SK-N-SH (cell line): ENCODE measurements around the gene ACTRT3.

Source experiments
- CTCF ChIP-seq: fragments of 200-600 bp; sonication (generic); IDR thresholded peaks from 2 replicates; pipeline ENCODE4 v1.6.1; 2017; ENCODE audit warnings: antibody characterized with exemption, mild to moderate bottlenecking, moderate library complexity
- FOXM1 ChIP-seq: IDR thresholded peaks from 2 replicates; pipeline ENCODE4 v1.4.0; 2012; ENCODE audit warnings: low read depth, mild to moderate bottlenecking
- IRF3 ChIP-seq: fragments of 150-350 bp; IDR thresholded peaks from 2 replicates; pipeline ENCODE4 v1.6.1; 2016; ENCODE audit warnings: mild to moderate bottlenecking, low read depth, low read length
- NFIC ChIP-seq: IDR thresholded peaks from 2 replicates; pipeline ENCODE4 v1.4.0; 2012; ENCODE audit warnings: borderline replicate concordance
- RAD21 ChIP-seq: IDR thresholded peaks from 2 replicates; pipeline ENCODE4 v1.6.1; 2012; ENCODE audit warnings: mild to moderate bottlenecking, low read length
- RCOR1 ChIP-seq: fragments of 150-350 bp; IDR thresholded peaks from 2 replicates; pipeline ENCODE4 v1.6.1; 2017; ENCODE audit warnings: antibody characterized with exemption, low read length
- SIN3A ChIP-seq: IDR thresholded peaks from 2 replicates; pipeline ENCODE4 v1.6.1; 2012; ENCODE audit warnings: low read depth, mild to moderate bottlenecking, low read length, moderate library complexity, borderline replicate concordance
- SMC3 ChIP-seq: IDR thresholded peaks from 2 replicates; pipeline ENCODE4 v1.6.1; 2012; ENCODE audit warnings: low read depth, low read length, improper control_type of control experiment
- TAF1 ChIP-seq: IDR thresholded peaks from 2 replicates; pipeline ENCODE4 v1.6.1; 2012; ENCODE audit warnings: low read depth, mild to moderate bottlenecking, low read length, moderate library complexity, borderline replicate concordance
- USF1 ChIP-seq: IDR thresholded peaks from 2 replicates; pipeline ENCODE4 v1.4.0; 2012; ENCODE audit warnings: low read depth, borderline replicate concordance
- USF2 ChIP-seq: fragments of 150-350 bp; IDR thresholded peaks from 2 replicates; pipeline ENCODE4 v1.6.1; 2017; ENCODE audit warnings: antibody characterized with exemption, low read length, low read depth, borderline replicate concordance
- ZBTB33 ChIP-seq: IDR thresholded peaks from 2 replicates; pipeline ENCODE4 v1.4.0; 2012; ENCODE audit warnings: low read depth, borderline replicate concordance

GRCh38 chr3:169772305-169772896 is 3.0 kb upstream of the ACTRT3 start:
- no peak for TF ChIP-seq USF1
- no peak for TF ChIP-seq TAF1
- TF ChIP-seq CTCF: no peak
- no peak for TF ChIP-seq SMC3
- TF ChIP-seq FOXM1: no peak
- TF ChIP-seq SIN3A: no peak
- no peak for TF ChIP-seq ZBTB33
- TF ChIP-seq IRF3: no peak
- no peak for TF ChIP-seq NFIC
- no peak for TF ChIP-seq USF2
- no peak for TF ChIP-seq RAD21
- no peak for TF ChIP-seq RCOR1
